HCT116 (cell line): ENCODE results near the gene SLC22A23.

Experiments
- POLR2A ChIP-seq: IDR thresholded peaks from 2 replicates; pipeline ENCODE4 v1.7.0; 2011; ENCODE audit warnings: borderline replicate concordance; ENCODE audit not compliant: insufficient read depth, insufficient read length; ENCODE audit errors: extremely low read depth
- SRF ChIP-seq: IDR thresholded peaks from 2 replicates; pipeline ENCODE4 v1.6.1; 2012; ENCODE audit warnings: low read depth
- TF ChIP-seq, protein P1 (sequence below), 3 experiments: fragments of 200-600 bp in 1 of 3; sonication (generic) in 1 of 3; IDR thresholded peaks in 2 of 3; conservative IDR thresholded peaks in 1 of 3; 2 replicates each; pipeline ENCODE4 v1.5.1; 2012 to 2017; ENCODE audit warnings: low read depth in 2 of 3, low read length in 2 of 3, antibody characterized with exemption in 1 of 3, borderline replicate concordance in 1 of 3, control low read depth in 1 of 3, mild to moderate bottlenecking in 1 of 3, mixed read lengths in 1 of 3, mixed run types in 1 of 3, moderate library complexity in 1 of 3; ENCODE audit not compliant: insufficient read depth in 1 of 3

DNA sequence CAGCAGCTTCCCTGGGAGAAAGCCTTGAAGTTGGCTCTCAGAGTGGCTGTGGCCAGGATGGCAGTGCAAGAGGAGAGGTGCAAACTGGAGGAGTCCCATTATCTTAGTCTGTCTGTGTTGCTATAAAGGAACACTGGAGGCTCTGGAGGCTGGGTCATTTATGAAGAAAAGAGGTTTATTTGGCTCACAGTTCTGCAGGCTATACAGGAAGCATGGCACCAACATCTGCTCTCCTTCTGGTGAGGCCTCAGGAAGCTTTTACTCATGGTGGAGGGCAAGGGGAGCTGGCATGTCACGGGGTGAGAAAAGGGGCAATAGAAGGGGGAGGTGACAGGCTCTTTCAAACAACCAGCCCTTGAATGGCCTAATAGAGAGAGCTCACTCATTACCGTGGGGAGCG lies 151.0 kb downstream of the SLC22A23 start:
- TF ChIP-seq, protein P1, sequence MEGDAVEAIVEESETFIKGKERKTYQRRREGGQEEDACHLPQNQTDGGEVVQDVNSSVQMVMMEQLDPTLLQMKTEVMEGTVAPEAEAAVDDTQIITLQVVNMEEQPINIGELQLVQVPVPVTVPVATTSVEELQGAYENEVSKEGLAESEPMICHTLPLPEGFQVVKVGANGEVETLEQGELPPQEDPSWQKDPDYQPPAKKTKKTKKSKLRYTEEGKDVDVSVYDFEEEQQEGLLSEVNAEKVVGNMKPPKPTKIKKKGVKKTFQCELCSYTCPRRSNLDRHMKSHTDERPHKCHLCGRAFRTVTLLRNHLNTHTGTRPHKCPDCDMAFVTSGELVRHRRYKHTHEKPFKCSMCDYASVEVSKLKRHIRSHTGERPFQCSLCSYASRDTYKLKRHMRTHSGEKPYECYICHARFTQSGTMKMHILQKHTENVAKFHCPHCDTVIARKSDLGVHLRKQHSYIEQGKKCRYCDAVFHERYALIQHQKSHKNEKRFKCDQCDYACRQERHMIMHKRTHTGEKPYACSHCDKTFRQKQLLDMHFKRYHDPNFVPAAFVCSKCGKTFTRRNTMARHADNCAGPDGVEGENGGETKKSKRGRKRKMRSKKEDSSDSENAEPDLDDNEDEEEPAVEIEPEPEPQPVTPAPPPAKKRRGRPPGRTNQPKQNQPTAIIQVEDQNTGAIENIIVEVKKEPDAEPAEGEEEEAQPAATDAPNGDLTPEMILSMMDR (IDR thresholded peaks at IDR 0.05 in 2 of 3, conservative IDR thresholded peaks at IDR 0.05 in 1 of 3; ENCODE audit: borderline replicate concordance in 1 of 3, insufficient read depth in 1 of 3, low read depth in 2 of 3, low read length in 2 of 3): no peak
- TF ChIP-seq SRF (no peak), POLR2A (no peak)
